Stomach smooth muscle (tissue), 2 donors: ENCODE data around the gene GPR78.

Source experiments
- H3K27ac ChIP-seq: one replicate; pipeline ENCODE4 v1.7.0; 2013; ENCODE audit warnings: mild to moderate bottlenecking, low read length, inconsistent platforms
- H3K27me3 ChIP-seq, 2 donors: one replicate each; pipeline ENCODE4 v1.7.0; 2013; ENCODE audit warnings: low read length in 2 of 2; ENCODE audit not compliant: insufficient read depth in 2 of 2, control insufficient read depth in 1 of 2
- H3K36me3 ChIP-seq, 2 donors: one replicate each; pipeline ENCODE4 v1.7.0; 2013; ENCODE audit warnings: low read length in 2 of 2; ENCODE audit not compliant: control insufficient read depth in 2 of 2, insufficient read depth in 2 of 2
- H3K4me1 ChIP-seq: one replicate; pipeline ENCODE4 v1.7.0; 2013; ENCODE audit warnings: low read length; ENCODE audit not compliant: control insufficient read depth, insufficient read depth
- H3K4me3 ChIP-seq, 2 donors: one replicate each; pipeline ENCODE4 v1.7.0; 2013; ENCODE audit warnings: low read length in 2 of 2
- H3K9ac ChIP-seq, 2 donors: one replicate each; pipeline ENCODE4 v1.7.0; 2013; ENCODE audit warnings: low read length in 2 of 2, mild to moderate bottlenecking in 1 of 2
- H3K9me3 ChIP-seq, 2 donors: one replicate each; pipeline ENCODE4 v1.7.0; 2013; ENCODE audit warnings: low read length in 2 of 2; ENCODE audit not compliant: control insufficient read depth in 2 of 2
- donor health status: healthy.
- donor health status: Pancreatic carcinoma.

GPR78 gene

DNA sequence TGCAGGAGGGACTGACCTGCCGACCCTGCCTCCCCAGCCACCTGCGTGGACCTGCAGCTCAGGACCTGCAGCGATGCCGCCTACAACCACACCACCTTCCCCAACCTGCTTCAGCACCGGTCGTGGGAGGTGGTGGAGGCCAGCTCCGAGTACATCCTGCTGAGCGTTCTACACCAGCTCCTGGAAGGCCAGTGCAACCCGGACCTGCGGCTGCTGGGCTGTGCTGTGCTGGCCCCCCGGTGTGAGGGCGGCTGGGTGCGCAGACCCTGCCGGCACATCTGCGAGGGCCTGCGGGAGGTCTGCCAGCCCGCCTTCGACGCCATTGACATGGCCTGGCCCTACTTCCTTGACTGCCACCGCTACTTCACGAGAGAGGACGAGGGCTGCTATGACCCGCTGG lies 20.9 kb downstream of the GPR78 start:
- no peak overlapping the region for H3K27ac ChIP-seq
- H3K27me3 ChIP-seq = no peaks in the 10 kb centered on the region

DNA sequence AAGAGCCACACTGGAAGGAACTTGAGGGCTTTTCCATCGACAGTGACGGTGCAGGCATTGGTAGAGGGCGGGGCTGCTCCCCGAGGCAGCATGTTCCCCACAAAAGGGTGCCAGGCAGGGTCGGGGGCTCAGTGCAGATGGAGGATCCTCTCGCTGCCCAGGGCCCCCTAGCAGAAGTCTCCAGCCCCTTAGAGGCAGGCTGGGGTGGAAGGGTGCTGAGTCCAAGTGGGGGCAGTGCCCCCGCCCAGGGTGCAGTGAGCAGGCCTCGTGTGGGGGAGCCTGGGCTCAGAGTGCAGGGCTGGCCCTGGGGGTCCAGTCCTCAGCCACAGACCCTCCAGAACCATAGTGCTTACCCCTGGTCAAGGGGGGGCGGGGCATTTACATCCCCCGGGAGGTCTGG lies 21.4 kb downstream of the GPR78 start:
- peaks cover 0 to 2% of the 10 kb centered on the region in 2 donors for H3K27me3 ChIP-seq
- no peak overlapping the region for H3K9ac ChIP-seq
- H3K4me3 ChIP-seq = no peak overlapping the region
- no peaks in the 10 kb centered on the region for H3K9me3 ChIP-seq
- H3K36me3 ChIP-seq = no peaks in the 10 kb centered on the region
- H3K27ac ChIP-seq = no peak overlapping the region
- peaks cover 10% of the 10 kb centered on the region for H3K4me1 ChIP-seq

More for the DNA sequence above, 20.9 kb downstream of the GPR78 start:
- no peak overlapping the region for H3K4me3 ChIP-seq
- peaks cover 12% of the 10 kb centered on the region for H3K4me1 ChIP-seq
- H3K9ac ChIP-seq = no peak overlapping the region
- H3K9me3 ChIP-seq = no peaks in the 10 kb centered on the region
- H3K36me3 ChIP-seq = no peaks in the 10 kb centered on the region

DNA sequence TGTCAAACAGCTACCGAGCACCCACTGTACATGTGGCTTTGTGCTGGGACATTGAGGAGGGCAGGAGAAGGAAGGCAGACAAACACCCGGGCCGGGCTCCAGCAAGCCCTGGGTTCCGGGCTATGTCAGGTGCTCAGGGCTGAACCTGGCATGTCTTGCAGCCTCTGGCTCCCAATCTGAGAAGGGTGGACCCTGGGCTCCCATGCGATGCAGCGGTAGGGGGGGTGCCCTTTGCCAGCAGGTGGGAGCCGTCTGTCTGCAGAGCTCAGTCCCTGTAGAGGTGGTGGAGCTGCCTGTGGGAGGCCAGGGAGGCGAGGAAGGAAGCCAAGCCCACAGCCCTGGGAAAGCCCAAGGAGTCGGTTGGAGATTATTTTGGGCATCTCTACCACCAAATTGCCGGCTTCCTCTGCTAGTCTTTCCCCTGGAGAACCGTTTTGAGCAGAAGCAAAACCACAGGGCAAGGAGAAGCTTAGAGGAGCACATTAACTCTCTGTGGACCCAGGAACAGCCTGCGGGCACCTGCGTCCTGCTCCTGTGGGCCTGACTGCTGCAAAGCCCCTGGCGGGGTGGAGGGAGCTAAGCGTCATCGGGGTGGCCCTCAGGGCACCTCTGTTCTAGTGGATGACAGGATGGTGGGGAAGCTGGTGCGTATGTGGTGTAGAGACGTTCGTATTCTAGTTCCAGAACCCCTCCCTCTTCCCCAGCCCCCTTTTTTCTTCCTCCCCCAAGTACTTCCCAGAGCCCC lies 22.7 kb downstream of the GPR78 start:
- Histone ChIP-seq H3K27ac (no peak overlapping the region), H3K9ac (no peak overlapping the region), H3K9me3 (no peaks in the 10 kb centered on the region), H3K4me3 (no peak overlapping the region), H3K36me3 (no peaks in the 10 kb centered on the region), H3K27me3 (peaks cover 3 to 12% of the 10 kb centered on the region in 2 donors), H3K4me1 (no peaks in the 10 kb centered on the region)

DNA sequence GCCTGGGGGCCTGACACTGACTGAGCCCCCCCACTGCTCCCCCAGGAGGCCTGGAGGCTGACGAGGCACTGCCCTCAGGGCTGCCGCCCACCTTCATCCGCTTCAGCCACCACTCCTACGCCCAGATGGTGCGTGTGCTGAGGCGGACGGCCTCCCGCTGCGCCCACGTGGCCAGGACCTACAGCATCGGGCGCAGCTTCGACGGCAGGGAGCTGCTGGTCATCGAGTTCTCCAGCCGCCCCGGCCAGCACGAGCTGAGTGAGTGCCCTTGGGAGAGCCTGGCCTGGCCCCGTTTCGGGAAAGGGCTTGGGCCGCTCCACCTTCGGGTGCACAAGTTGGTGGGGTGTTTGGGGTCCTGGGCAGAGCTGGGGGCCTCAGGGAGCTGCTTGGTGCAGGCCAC lies 23.7 kb downstream of the GPR78 start:
- H3K4me3 ChIP-seq = no peak overlapping the region
- no peaks in the 10 kb centered on the region for H3K36me3 ChIP-seq
- H3K27ac ChIP-seq = no peak overlapping the region
- no peak overlapping the region for H3K9ac ChIP-seq
- H3K27me3 ChIP-seq = peaks cover 5 to 17% of the 10 kb centered on the region in 2 donors
- H3K4me1 ChIP-seq = no peaks in the 10 kb centered on the region
- H3K9me3 ChIP-seq = no peaks in the 10 kb centered on the region

DNA sequence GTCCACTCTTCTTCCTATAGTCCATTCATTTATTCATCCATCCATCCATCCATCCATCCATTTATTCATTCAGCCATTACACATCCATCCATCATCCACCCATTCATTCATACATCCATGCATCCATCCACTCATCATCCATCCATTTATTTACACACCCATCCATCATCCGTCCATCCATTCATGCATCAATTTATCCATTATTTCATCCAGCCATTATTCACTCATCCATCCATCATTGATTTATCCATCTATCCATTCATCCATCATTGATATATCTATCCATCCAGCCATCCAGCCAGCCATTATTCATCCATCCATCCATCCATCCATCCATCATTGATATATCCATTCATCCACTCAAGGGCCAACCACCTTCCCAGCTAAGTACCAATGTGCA lies 25.1 kb downstream of the GPR78 start:
- H3K9me3 ChIP-seq = no peaks in the 10 kb centered on the region
- H3K4me1 ChIP-seq = no peaks in the 10 kb centered on the region
- H3K9ac ChIP-seq = no peak overlapping the region
- H3K36me3 ChIP-seq = no peaks in the 10 kb centered on the region
- no peak overlapping the region for H3K27ac ChIP-seq
- peaks cover 5 to 17% of the 10 kb centered on the region in 2 donors for H3K27me3 ChIP-seq
- H3K4me3 ChIP-seq = no peak overlapping the region

DNA sequence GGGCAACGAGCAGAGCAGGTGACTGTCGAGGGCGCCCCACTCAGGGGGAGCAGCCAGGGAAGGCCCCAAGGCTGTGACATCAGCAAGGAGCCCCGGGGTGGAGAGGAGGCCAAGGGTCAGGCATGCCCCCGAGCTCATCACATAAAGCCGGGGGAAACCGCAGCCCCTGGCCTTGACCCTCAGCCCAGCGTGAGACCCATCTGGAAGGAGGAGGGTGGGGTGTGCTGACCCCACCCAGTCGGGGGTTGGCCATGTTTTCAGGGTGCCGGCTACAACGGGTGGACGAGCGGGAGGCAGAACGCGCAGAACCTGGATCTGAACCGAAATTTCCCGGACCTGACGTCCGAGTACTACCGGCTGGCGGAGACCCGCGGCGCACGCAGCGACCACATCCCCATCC lies 26.3 kb downstream of the GPR78 start:
- H3K9ac ChIP-seq = no peak overlapping the region
- no peaks in the 10 kb centered on the region for H3K36me3 ChIP-seq
- peaks cover 5 to 17% of the 10 kb centered on the region in 2 donors for H3K27me3 ChIP-seq
- H3K4me1 ChIP-seq = no peaks in the 10 kb centered on the region
- no peak overlapping the region for H3K27ac ChIP-seq
- H3K4me3 ChIP-seq = no peak overlapping the region
- H3K9me3 ChIP-seq = no peaks in the 10 kb centered on the region

DNA sequence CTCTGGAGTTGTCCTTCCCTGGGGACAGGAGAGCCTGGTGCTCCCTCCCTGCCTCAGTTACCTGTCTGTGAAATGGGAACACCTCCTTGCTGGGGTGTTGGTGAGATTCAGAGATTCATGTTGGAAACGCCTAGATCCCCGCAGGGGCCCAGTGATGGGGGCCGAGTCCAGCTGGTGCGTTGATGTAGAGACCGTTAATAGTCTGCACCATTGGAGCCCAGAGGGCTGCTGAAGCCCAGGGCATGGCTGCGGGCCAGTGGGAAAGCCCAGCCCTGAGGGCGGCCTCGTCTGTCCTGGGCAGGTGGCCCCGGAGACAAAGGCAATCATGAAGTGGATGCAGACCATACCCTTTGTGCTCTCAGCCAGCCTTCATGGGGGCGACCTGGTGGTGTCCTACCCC lies 26.8 kb downstream of the GPR78 start:
- no peak overlapping the region for H3K27ac ChIP-seq
- H3K9me3 ChIP-seq = no peaks in the 10 kb centered on the region
- H3K36me3 ChIP-seq = no peaks in the 10 kb centered on the region
- peaks cover 5 to 17% of the 10 kb centered on the region in 2 donors for H3K27me3 ChIP-seq
- H3K9ac ChIP-seq = no peak overlapping the region
- H3K4me1 ChIP-seq = no peaks in the 10 kb centered on the region
- no peak overlapping the region for H3K4me3 ChIP-seq

DNA sequence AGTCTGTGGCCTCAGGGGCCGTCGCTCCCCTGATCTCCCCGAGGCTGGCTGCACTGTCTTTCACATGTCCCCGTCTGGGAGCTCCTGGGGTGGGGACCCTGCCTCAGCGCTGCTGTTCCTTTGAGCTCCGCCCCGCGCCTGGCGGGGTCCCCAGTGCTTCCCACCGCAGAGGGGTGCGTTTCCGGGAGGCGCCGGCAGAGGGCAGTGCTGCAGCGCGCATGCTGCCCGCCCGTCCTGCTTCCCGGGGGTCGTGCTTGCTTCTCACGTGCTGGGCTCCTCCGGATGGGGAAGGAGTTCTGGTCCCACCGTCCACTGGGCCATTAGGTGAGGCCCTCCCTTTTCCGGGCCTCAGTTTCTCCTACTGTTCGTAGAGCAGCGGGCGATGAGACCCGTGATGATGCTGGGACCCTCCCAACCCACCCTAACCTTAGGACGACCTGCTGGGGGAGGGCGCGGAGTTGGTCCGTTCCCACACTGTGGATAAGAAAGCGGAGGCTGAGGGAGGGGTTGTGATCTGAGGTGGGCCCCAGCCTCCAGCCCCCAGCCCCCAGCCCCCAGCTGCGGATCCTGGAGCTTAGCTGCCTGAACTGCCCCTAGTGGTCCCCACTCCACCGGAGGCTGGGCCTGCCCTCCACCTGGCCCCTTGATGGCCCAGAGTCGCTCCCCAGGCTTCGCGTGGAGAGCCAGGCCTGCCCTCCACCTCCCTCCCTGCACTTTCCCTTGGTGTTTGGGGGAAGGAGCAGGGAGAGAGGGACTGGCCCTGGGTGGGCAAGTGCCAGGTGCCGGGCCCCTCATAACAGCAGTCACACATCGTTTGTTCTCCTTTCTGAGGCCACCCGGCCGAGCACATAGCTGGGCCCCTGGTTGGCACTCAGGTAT lies 27.6 kb downstream of the GPR78 start:
- Histone ChIP-seq H3K27ac (no peak overlapping the region), H3K4me3 (no peak overlapping the region), H3K9ac (no peak overlapping the region), H3K36me3 (no peaks in the 10 kb centered on the region), H3K4me1 (no peaks in the 10 kb centered on the region), H3K9me3 (no peaks in the 10 kb centered on the region), H3K27me3 (peaks cover 7 to 17% of the 10 kb centered on the region in 2 donors)

DNA sequence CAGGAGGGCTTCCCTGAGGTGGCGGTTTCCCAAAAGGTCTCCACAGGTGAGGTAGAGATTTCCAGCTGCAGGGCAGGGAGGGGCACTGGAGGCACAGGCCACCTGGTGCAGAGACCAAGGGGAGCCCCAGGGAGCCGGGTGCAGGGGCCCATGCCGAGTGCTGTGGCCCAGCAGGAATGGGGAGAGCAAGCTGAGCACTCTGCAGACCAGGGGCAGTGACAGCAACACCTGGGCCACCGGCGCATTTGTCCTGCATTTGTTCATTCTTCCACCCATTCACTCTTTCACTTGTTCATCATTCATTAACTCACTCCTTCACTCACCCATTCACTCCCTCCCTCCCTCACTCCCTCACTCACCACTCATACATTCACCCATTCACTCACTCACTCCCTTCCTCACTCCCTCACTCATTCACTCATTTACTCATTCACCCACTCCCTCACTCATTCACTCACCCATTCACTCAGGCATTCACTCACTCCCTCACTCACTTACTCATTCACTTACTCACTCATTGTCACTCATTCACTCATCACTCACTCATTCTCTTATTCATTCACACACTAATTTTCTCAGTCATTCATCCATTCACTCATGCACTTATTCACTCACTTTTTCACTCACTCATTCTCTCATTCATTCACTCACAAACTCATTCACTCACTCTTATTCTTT lies 28.7 kb downstream of the GPR78 start:
- H3K36me3 ChIP-seq = no peaks in the 10 kb centered on the region
- H3K4me1 ChIP-seq = no peaks in the 10 kb centered on the region

DNA sequence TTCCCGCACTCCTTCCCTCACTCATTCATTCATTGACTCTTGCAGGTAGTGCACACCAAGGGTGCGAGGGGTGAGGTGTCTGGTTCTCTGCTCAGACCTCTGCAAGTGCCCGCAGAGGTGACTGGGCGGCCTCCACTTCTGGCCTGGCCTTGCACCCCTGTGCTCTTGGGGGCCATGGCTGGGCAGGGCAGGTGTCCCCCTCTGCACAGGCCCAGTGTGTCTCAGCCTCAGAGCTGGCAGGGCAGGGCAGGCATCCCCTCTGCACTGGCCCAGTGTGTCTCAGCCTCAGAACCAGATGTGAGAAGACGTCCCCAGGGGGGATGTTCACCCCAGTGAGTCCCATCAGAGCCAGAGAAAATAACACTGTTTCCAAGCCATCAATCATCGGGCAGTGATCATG lies 29.2 kb downstream of the GPR78 start:
- H3K27ac ChIP-seq = no peak overlapping the region
- no peak overlapping the region for H3K9ac ChIP-seq
- no peaks in the 10 kb centered on the region for H3K36me3 ChIP-seq
- H3K9me3 ChIP-seq = no peaks in the 10 kb centered on the region
- H3K27me3 ChIP-seq = peaks cover 9 to 17% of the 10 kb centered on the region in 2 donors
- H3K4me3 ChIP-seq = no peak overlapping the region
- H3K4me1 ChIP-seq = no peaks in the 10 kb centered on the region

More for the DNA sequence above, 28.7 kb downstream of the GPR78 start:
- no peak overlapping the region for H3K4me3 ChIP-seq
- H3K27ac ChIP-seq = no peak overlapping the region
- peaks cover 7 to 17% of the 10 kb centered on the region in 2 donors for H3K27me3 ChIP-seq
- H3K9me3 ChIP-seq = no peaks in the 10 kb centered on the region
- no peak overlapping the region for H3K9ac ChIP-seq
